Neural crest cell (in vitro differentiated cells): ENCODE results near the gene DENND1A. TPM values are rescaled to one million over a fixed set of nuclear protein-coding genes. Genes with fewer than 3 reads are reported as not detected.

ENCODE experiments used
- DNase-seq: peaks from one replicate; pipeline ENCODE4 v3.0.0; 2021; ENCODE audit warnings: low read depth, mixed read lengths, low spot score
- H3K27ac Mint-ChIP-seq: one replicate; pipeline ENCODE4 v1.8.0; 2021; ENCODE audit warnings: mild to moderate bottlenecking, mixed read lengths; ENCODE audit not compliant: unreplicated experiment
- H3K27me3 Mint-ChIP-seq: 2 replicates; pipeline ENCODE4 v1.8.0; 2021; ENCODE audit warnings: low read depth, mild to moderate bottlenecking, mixed read lengths
- H3K36me3 Mint-ChIP-seq: 2 replicates; pipeline ENCODE4 v1.8.0; 2021; ENCODE audit warnings: low read depth, mild to moderate bottlenecking, mixed read lengths
- H3K4me1 Mint-ChIP-seq: 2 replicates; pipeline ENCODE4 v1.8.0; 2021; ENCODE audit warnings: mixed read lengths
- H3K4me3 Mint-ChIP-seq: one replicate; pipeline ENCODE4 v1.8.0; 2021; ENCODE audit warnings: mild to moderate bottlenecking, mixed read lengths
- H3K9me3 Mint-ChIP-seq: 2 replicates; pipeline ENCODE4 v1.8.0; 2021; ENCODE audit warnings: mixed read lengths
- CTCF ChIP-seq: fragments of 200-600 bp; sonication (generic); conservative IDR thresholded peaks from 2 replicates; pipeline ENCODE4 v1.5.0; 2021; ENCODE audit warnings: antibody characterized with exemption, mild to moderate bottlenecking
- total RNA-seq: library from RNA; stranded (reverse); gene quantifications from 2 replicates; pipeline ENCODE4 v1.2.1, GENCODE V29; 2021

DENND1A gene
- total RNA-seq, 1 donor from 2014 or later, result 17.8 TPM

GRCh38 chr9:123607479-123607878 is 322.4 kb downstream of the DENND1A start:
- Mint-ChIP-seq H3K27ac (no peak overlapping the region), H3K36me3 (no peaks in the 10 kb centered on the region), H3K4me1 (no peaks in the 10 kb centered on the region), H3K9me3 (no peaks in the 10 kb centered on the region), H3K27me3 (no peaks in the 10 kb centered on the region), H3K4me3 (no peak overlapping the region)
- no peak for DNase-seq
- TF ChIP-seq CTCF, result no peak

- H3K36me3 Mint-ChIP-seq, result no peaks in the 10 kb centered on the region
- no peak overlapping the region for H3K27ac Mint-ChIP-seq
- no peaks in the 10 kb centered on the region for H3K4me1 Mint-ChIP-seq
- H3K9me3 Mint-ChIP-seq, result no peaks in the 10 kb centered on the region
- no peak overlapping the region for H3K4me3 Mint-ChIP-seq
- DNase-seq, result no peak
- H3K27me3 Mint-ChIP-seq, result no peaks in the 10 kb centered on the region
- TF ChIP-seq CTCF, result no peak
These were observed 323.8 kb downstream of the DENND1A start for GRCh38 chr9:123606141-123606540.

- DNase-seq, result no peak
- Mint-ChIP-seq H3K9me3 (no peaks in the 10 kb centered on the region), H3K27me3 (no peaks in the 10 kb centered on the region), H3K4me1 (no peaks in the 10 kb centered on the region), H3K36me3 (no peaks in the 10 kb centered on the region), H3K4me3 (no peak overlapping the region), H3K27ac (no peak overlapping the region)
- no peak for TF ChIP-seq CTCF
These were observed 324.6 kb downstream of the DENND1A start for GRCh38 chr9:123605286-123605685.

- Mint-ChIP-seq H3K9me3 (no peaks in the 10 kb centered on the region), H3K36me3 (no peaks in the 10 kb centered on the region), H3K27me3 (no peaks in the 10 kb centered on the region), H3K4me3 (no peak overlapping the region), H3K4me1 (no peaks in the 10 kb centered on the region), H3K27ac (no peak overlapping the region)
- TF ChIP-seq CTCF, result no peak
- DNase-seq, result no peak
These were observed 325.1 kb downstream of the DENND1A start for GRCh38 chr9:123604861-123605260.

- no peaks in the 10 kb centered on the region for H3K9me3 Mint-ChIP-seq
- TF ChIP-seq CTCF, result no peak
- H3K27me3 Mint-ChIP-seq, result no peaks in the 10 kb centered on the region
- no peaks in the 10 kb centered on the region for H3K4me1 Mint-ChIP-seq
- H3K36me3 Mint-ChIP-seq, result no peaks in the 10 kb centered on the region
- H3K27ac Mint-ChIP-seq, result no peak overlapping the region
- H3K4me3 Mint-ChIP-seq, result no peak overlapping the region
- DNase-seq, result no peak
These were observed 328.1 kb downstream of the DENND1A start for GRCh38 chr9:123601828-123602227.

GRCh38 chr9:123599781-123600180 is 330.1 kb downstream of the DENND1A start:
- H3K4me1 Mint-ChIP-seq, result peaks cover 4% of the 10 kb centered on the region
- TF ChIP-seq CTCF, result no peak
- no peak overlapping the region for H3K4me3 Mint-ChIP-seq
- DNase-seq, result no peak
- H3K27ac Mint-ChIP-seq, result no peak overlapping the region
- no peaks in the 10 kb centered on the region for H3K27me3 Mint-ChIP-seq
- H3K36me3 Mint-ChIP-seq, result no peaks in the 10 kb centered on the region
- H3K9me3 Mint-ChIP-seq, result no peaks in the 10 kb centered on the region
